IMR-90 (cell line): ENCODE data around the gene ASB6. TPM values are rescaled to one million over a fixed set of nuclear protein-coding genes. Genes with fewer than 3 reads are reported as not detected.

Source experiments
- ATAC-seq: fragments of 200-7000 bp; cut with Tn5 transposase; 2 replicates; pipeline ENCODE4 v1.9.1; 2020; ENCODE audit warnings: low read depth, mild to moderate bottlenecking, moderate library complexity
- BruUV-seq: library from RNA; stranded (reverse); fragments of 400-500 nt; replicated peaks from 2 replicates; lab custom pipeline; 2021; lab: Mats Ljungman, UMichigan
- CTCF ChIA-PET: fragments of 300-600 bp; formaldehyde crosslinking; extraction: SDS; loops from one replicate; lab custom pipeline; 2021; ENCODE audit warnings: antibody characterized with exemption; lab: Yijun Ruan, JAX
- POLR2A ChIA-PET: fragments of 300-600 bp; sonication (Branson Sonifier 250); formaldehyde crosslinking; loops from one replicate; lab custom pipeline; 2022; ENCODE audit warnings: antibody characterized with exemption; ENCODE audit not compliant: unreplicated experiment; lab: Charles Lee
- DNase-seq: peaks from one replicate; pipeline ENCODE4 v3.0.0; 2013
- H2AFZ ChIP-seq: replicated peaks from 2 replicates; pipeline ENCODE3; 2013; ENCODE audit warnings: low read length, mild to moderate bottlenecking; ENCODE audit not compliant: poor library complexity
- H2AK5ac ChIP-seq: 2 replicates; pipeline ENCODE4 v1.6.1; 2013; ENCODE audit warnings: low read depth, low read length, inconsistent platforms
- H2AK9ac ChIP-seq: replicated peaks from 2 replicates; pipeline ENCODE3; 2013; ENCODE audit warnings: mild to moderate bottlenecking, low read depth, low read length, moderate library complexity; ENCODE audit not compliant: poor library complexity
- H2BK120ac ChIP-seq: 2 replicates; pipeline ENCODE4 v1.6.1; 2013; ENCODE audit warnings: low read depth, low read length, inconsistent platforms
- H2BK15ac ChIP-seq: 3 replicates; pipeline ENCODE4 v1.6.1; 2013; ENCODE audit warnings: low read depth, low read length, inconsistent platforms
- H2BK20ac ChIP-seq: 2 replicates; pipeline ENCODE4 v1.6.1; 2013; ENCODE audit warnings: low read depth, mild to moderate bottlenecking, inconsistent platforms, low read length, moderate library complexity
- H2BK5ac ChIP-seq: 2 replicates; pipeline ENCODE4 v1.6.1; 2013; ENCODE audit warnings: mild to moderate bottlenecking, low read depth, low read length, inconsistent platforms; ENCODE audit not compliant: poor library complexity, severe bottlenecking
- H3K14ac ChIP-seq: replicated peaks from 2 replicates; pipeline ENCODE4 v1.6.1; 2013; ENCODE audit warnings: low read depth, low read length, inconsistent platforms
- H3K18ac ChIP-seq: 2 replicates; pipeline ENCODE4 v1.6.1; 2013; ENCODE audit warnings: low read depth, low read length, control low read depth
- H3K23ac ChIP-seq: 2 replicates; pipeline ENCODE4 v1.6.1; 2013; ENCODE audit warnings: low read depth, low read length, inconsistent platforms
- H3K27ac ChIP-seq: 2 replicates; pipeline ENCODE4 v1.5.1; 2013; ENCODE audit warnings: mild to moderate bottlenecking, control low read depth, low read length; ENCODE audit not compliant: insufficient read depth
- H3K27me3 ChIP-seq: 2 replicates; pipeline ENCODE4 v1.6.1; 2013; ENCODE audit warnings: low read length; ENCODE audit not compliant: control insufficient read depth, insufficient read depth
- H3K36me3 ChIP-seq: 2 replicates; pipeline ENCODE4 v1.6.1; 2013; ENCODE audit warnings: low read length, mixed read lengths; ENCODE audit not compliant: control insufficient read depth, insufficient read depth
- H3K4ac ChIP-seq: 2 replicates; pipeline ENCODE4 v1.6.1; 2013; ENCODE audit warnings: low read depth, low read length, inconsistent platforms
- H3K4me1 ChIP-seq: 2 replicates; pipeline ENCODE4 v1.6.1; 2013; ENCODE audit warnings: low read length, mixed read lengths; ENCODE audit not compliant: control insufficient read depth, insufficient read depth
- H3K4me2 ChIP-seq: 2 replicates; pipeline ENCODE4 v1.6.1; 2013; ENCODE audit warnings: low read depth, mild to moderate bottlenecking, control low read depth, low read length, moderate library complexity
- H3K4me3 ChIP-seq: 2 replicates; pipeline ENCODE4 v1.5.1; 2013; ENCODE audit warnings: low read depth, mild to moderate bottlenecking, control low read depth, low read length, moderate library complexity; ENCODE audit not compliant: insufficient read depth
- H3K56ac ChIP-seq: 2 replicates; pipeline ENCODE4 v1.6.1; 2013; ENCODE audit warnings: low read length, inconsistent platforms; ENCODE audit not compliant: insufficient read depth; ENCODE audit errors: extremely low read depth
- H3K79me1 ChIP-seq, 2 experiments: 2 replicates each; pipeline ENCODE4 v1.6.1; 2013; ENCODE audit warnings: low read length in 2 of 2, inconsistent platforms in 1 of 2, low read depth in 1 of 2
- H3K9ac ChIP-seq: 2 replicates; pipeline ENCODE4 v1.6.1; 2013; ENCODE audit warnings: low read depth, low read length, control low read depth
- H3K9me1 ChIP-seq: 2 replicates; pipeline ENCODE4 v1.6.1; 2013; ENCODE audit warnings: low read length, inconsistent platforms; ENCODE audit not compliant: insufficient read depth
- H3K9me3 ChIP-seq: 2 replicates; pipeline ENCODE4 v1.6.1; 2013; ENCODE audit warnings: low read length; ENCODE audit not compliant: control insufficient read depth, insufficient read depth
- H4K20me1 ChIP-seq: 2 replicates; pipeline ENCODE4 v1.6.1; 2013; ENCODE audit warnings: low read length, inconsistent platforms; ENCODE audit not compliant: insufficient read depth
- H4K5ac ChIP-seq: 2 replicates; pipeline ENCODE4 v1.6.1; 2013; ENCODE audit warnings: mild to moderate bottlenecking, low read depth, low read length, control low read depth
- H4K8ac ChIP-seq, 2 experiments: 2 replicates each; pipeline ENCODE4 v1.6.1; 2013; ENCODE audit warnings: low read depth in 2 of 2, low read length in 2 of 2, control low read depth in 1 of 2, inconsistent platforms in 1 of 2
- H4K91ac ChIP-seq: 2 replicates; pipeline ENCODE4 v1.6.1; 2013; ENCODE audit warnings: low read depth, low read length, inconsistent platforms; ENCODE audit not compliant: insufficient read depth
- CHD1 ChIP-seq: IDR thresholded peaks from 2 replicates; pipeline ENCODE4 v1.6.1; 2012; ENCODE audit warnings: low read depth, low read length, improper control_type of control experiment
- WGBS, 2 experiments: methylation state at CpG; one replicate each; pipeline versions ENCODE4 v1.1.5 to v1.1.7; 2013; ENCODE audit warnings: missing lambda C conversion rate in 2 of 2; ENCODE audit not compliant: insufficient read length in 1 of 2; ENCODE audit errors: extremely low coverage in 2 of 2; 5-methylcytosine and 5-hydroxymethylcytosine counted together
- dilution Hi-C: fragments of 300-500 bp; cut with HindIII; formaldehyde crosslinking; loops from one replicate; pipeline ENCODE4 v1.14.3; 2018; ENCODE audit warnings: low sequenced_read_pairs; ENCODE audit not compliant: unreplicated experiment
- in situ Hi-C: fragments of 300-500 bp; cut with MboI; formaldehyde crosslinking; loops from 3 replicates; pipeline ENCODE4 v1.14.3; 2019; ENCODE audit warnings: low sequenced_read_pairs, inconsistent platforms, mixed read lengths
- intact Hi-C: fragments of 100-400 bp; cut with micrococcal nuclease; formaldehyde crosslinking; loops from 2 replicates; pipeline ENCODE4 v1.10.0; 2022
- polyA plus RNA-seq, 3 experiments: library from polyadenylated mRNA; depleted of rRNA; stranded (reverse); fragments of >200 nt; gene quantifications; 2 replicates each; pipeline ENCODE4 v1.2.3, GENCODE V29; 2012; ENCODE audit warnings: low replicate concordance in 1 of 3
- total RNA-seq: library from RNA; depleted of rRNA; stranded (reverse); fragments of >200 nt; gene quantifications from 2 replicates; pipeline ENCODE4 v1.2.3, GENCODE V29; 2012

The ASB6 gene
- total and polyA plus RNA-seq, 2 of the 4 experiments (the other 2 are of a cell fraction): 9.7 to 28.9 TPM

- Histone ChIP-seq H2AFZ (no peak overlapping the region), H2AK5ac (no peak overlapping the region), H4K20me1 (peaks cover 69% of the 10 kb centered on the region), H2BK15ac (no peak overlapping the region), H3K9ac (no peak overlapping the region), H3K4me1 (peaks cover 15% of the 10 kb centered on the region), H4K8ac (no peak overlapping the region), H2BK5ac (no peak overlapping the region), H3K36me3 (peaks cover 46% of the 10 kb centered on the region), H2BK120ac (no peak overlapping the region), H2AK9ac (peak overlapping the region; percentile 31), H3K9me1 (no peaks in the 10 kb centered on the region), H3K14ac (no peak overlapping the region), H3K23ac (no peak overlapping the region), H3K9me3 (no peaks in the 10 kb centered on the region), H3K4me3 (no peak overlapping the region), H3K79me1 (peaks cover 9 to 73% of the 10 kb centered on the region in 2 experiments), H2BK20ac (no peak overlapping the region), H4K91ac (no peak overlapping the region), H3K56ac (no peak overlapping the region), H3K18ac (no peak overlapping the region), H3K27me3 (no peaks in the 10 kb centered on the region), H3K27ac (no peak overlapping the region), H3K4me2 (no peak overlapping the region), H4K5ac (no peak overlapping the region), H3K4ac (no peak overlapping the region)
- intact Hi-C loops (no loop called here), dilution Hi-C loops (no loop called here), in situ Hi-C loops (no loop called here)
- CTCF ChIA-PET: interaction anchor here (1.3 kb wide), 1 partner anchor 508 kb away, joined by 4 read pairs; no protein-coding TSS in a partner anchor
- POLR2A ChIA-PET: no interaction called here
- TF ChIP-seq CHD1: no peak
- ATAC-seq (no peak), DNase-seq (no peak)
- no TSS peak for BruUV-seq
- 98% methylated on average over 15 of the region's 17 CpGs; no CpG with 5 or more reads in 1 of the 2 experiments for WGBS, 2 experiments
Observed at GRCh38 chr9:129639034-129639630, 2.8 kb downstream of the ASB6 start.
